GM23338 (cell line): ENCODE data around the gene ESPN.
"Not testable (repeated sequence)": the region's sequence is repeated elsewhere in the genome, so short reads cannot be mapped to it uniquely, and the experiment has no call there.

ENCODE experiments used
- CREB1 ChIP-seq: fragments of 250-450 bp; sonication (Bioruptor Pico); IDR thresholded peaks from 2 replicates; pipeline ENCODE4 v1.5.0; 2020; ENCODE audit warnings: low read depth, mild to moderate bottlenecking, moderate library complexity
- CTCF ChIP-seq, 2 experiments: fragments of 200-600 bp in 1 of 2; sonication (generic) in 1 of 2; conservative IDR thresholded peaks; 2 replicates each; pipeline versions ENCODE4 v1.5.1 to v1.6.1; 2016 to 2017; ENCODE audit warnings: antibody characterized with exemption in 2 of 2, low read depth in 2 of 2, mild to moderate bottlenecking in 2 of 2, moderate library complexity in 1 of 2
- ETS1 ChIP-seq: IDR thresholded peaks from 2 replicates; pipeline ENCODE4 v1.6.1; 2016; ENCODE audit warnings: antibody characterized with exemption
- EZH2 ChIP-seq: fragments of 200-600 bp; sonication (generic); IDR thresholded peaks from one replicate; pipeline ENCODE4 v1.8.0; 2017; ENCODE audit warnings: antibody characterized with exemption, mild to moderate bottlenecking, low read depth; ENCODE audit not compliant: unreplicated experiment
- EZH2phosphoT487 ChIP-seq: fragments of 200-600 bp; sonication (generic); IDR thresholded peaks from one replicate; pipeline ENCODE4 v1.8.1; 2018; ENCODE audit warnings: antibody characterized with exemption; ENCODE audit not compliant: unreplicated experiment
- JUNB ChIP-seq: IDR thresholded peaks from one replicate; pipeline ENCODE4 v1.6.1; 2016; ENCODE audit warnings: antibody characterized with exemption; ENCODE audit not compliant: unreplicated experiment
- POLR2AphosphoS5 ChIP-seq: IDR thresholded peaks from 2 replicates; pipeline ENCODE4 v1.6.1; 2016; ENCODE audit warnings: antibody characterized with exemption, low read depth
- ZNF462 ChIP-seq: fragments of 250-450 bp; sonication (Bioruptor Pico); IDR thresholded peaks from 2 replicates; pipeline ENCODE4 v1.5.0; 2020; ENCODE audit warnings: mild to moderate bottlenecking, moderate library complexity
- TF ChIP-seq, protein P1 (sequence below): IDR thresholded peaks from one replicate; pipeline ENCODE4 v1.6.1; 2018; ENCODE audit warnings: antibody characterized with exemption; ENCODE audit not compliant: unreplicated experiment

- not testable (repeated sequence) for TF ChIP-seq POLR2AphosphoS5, EZH2, JUNB, CREB1, EZH2phosphoT487, ETS1, ZNF462
- TF ChIP-seq CTCF (conservative IDR thresholded peaks at IDR 0.05; ENCODE audit: low read depth in 2 of 2), result peak; percentile 30 to 49; a peak in 3 of 4 replicates
- TF ChIP-seq, protein P1, sequence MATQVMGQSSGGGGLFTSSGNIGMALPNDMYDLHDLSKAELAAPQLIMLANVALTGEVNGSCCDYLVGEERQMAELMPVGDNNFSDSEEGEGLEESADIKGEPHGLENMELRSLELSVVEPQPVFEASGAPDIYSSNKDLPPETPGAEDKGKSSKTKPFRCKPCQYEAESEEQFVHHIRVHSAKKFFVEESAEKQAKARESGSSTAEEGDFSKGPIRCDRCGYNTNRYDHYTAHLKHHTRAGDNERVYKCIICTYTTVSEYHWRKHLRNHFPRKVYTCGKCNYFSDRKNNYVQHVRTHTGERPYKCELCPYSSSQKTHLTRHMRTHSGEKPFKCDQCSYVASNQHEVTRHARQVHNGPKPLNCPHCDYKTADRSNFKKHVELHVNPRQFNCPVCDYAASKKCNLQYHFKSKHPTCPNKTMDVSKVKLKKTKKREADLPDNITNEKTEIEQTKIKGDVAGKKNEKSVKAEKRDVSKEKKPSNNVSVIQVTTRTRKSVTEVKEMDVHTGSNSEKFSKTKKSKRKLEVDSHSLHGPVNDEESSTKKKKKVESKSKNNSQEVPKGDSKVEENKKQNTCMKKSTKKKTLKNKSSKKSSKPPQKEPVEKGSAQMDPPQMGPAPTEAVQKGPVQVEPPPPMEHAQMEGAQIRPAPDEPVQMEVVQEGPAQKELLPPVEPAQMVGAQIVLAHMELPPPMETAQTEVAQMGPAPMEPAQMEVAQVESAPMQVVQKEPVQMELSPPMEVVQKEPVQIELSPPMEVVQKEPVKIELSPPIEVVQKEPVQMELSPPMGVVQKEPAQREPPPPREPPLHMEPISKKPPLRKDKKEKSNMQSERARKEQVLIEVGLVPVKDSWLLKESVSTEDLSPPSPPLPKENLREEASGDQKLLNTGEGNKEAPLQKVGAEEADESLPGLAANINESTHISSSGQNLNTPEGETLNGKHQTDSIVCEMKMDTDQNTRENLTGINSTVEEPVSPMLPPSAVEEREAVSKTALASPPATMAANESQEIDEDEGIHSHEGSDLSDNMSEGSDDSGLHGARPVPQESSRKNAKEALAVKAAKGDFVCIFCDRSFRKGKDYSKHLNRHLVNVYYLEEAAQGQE, result not testable (repeated sequence)
Observed at GRCh38 chr1:6455752-6456520, 31.4 kb downstream of the ESPN start.
